ENCODE data around the gene GAS6.

The GAS6 gene

DNA sequence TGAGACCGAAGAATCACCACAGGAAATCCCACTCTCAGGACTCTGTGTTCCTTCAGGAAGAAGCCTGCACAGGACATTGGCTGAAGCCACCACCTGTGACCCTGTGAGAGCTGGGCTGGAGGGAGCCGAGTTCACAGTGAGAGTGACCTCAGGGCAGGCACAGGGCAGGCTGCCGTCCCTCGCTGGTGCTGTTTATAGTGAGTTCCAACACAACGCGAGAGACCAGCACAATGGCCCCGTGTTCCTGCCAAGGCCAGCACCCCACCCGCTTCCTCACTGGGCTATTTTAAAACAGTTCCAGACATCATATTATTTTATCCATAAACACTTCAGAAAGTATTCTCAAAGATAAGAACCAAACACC is 18.4 kb upstream of the GAS6 start:
- H3K4me3 ChIP-seq (ENCODE audit: low read depth, low read length): no peak overlapping the region
- TF ChIP-seq, protein P1, sequence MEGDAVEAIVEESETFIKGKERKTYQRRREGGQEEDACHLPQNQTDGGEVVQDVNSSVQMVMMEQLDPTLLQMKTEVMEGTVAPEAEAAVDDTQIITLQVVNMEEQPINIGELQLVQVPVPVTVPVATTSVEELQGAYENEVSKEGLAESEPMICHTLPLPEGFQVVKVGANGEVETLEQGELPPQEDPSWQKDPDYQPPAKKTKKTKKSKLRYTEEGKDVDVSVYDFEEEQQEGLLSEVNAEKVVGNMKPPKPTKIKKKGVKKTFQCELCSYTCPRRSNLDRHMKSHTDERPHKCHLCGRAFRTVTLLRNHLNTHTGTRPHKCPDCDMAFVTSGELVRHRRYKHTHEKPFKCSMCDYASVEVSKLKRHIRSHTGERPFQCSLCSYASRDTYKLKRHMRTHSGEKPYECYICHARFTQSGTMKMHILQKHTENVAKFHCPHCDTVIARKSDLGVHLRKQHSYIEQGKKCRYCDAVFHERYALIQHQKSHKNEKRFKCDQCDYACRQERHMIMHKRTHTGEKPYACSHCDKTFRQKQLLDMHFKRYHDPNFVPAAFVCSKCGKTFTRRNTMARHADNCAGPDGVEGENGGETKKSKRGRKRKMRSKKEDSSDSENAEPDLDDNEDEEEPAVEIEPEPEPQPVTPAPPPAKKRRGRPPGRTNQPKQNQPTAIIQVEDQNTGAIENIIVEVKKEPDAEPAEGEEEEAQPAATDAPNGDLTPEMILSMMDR (conservative IDR thresholded peaks at IDR 0.05; ENCODE audit: low read depth, low read length): no peak
- DNase-seq (ENCODE audit: low read depth): no peak

DNA sequence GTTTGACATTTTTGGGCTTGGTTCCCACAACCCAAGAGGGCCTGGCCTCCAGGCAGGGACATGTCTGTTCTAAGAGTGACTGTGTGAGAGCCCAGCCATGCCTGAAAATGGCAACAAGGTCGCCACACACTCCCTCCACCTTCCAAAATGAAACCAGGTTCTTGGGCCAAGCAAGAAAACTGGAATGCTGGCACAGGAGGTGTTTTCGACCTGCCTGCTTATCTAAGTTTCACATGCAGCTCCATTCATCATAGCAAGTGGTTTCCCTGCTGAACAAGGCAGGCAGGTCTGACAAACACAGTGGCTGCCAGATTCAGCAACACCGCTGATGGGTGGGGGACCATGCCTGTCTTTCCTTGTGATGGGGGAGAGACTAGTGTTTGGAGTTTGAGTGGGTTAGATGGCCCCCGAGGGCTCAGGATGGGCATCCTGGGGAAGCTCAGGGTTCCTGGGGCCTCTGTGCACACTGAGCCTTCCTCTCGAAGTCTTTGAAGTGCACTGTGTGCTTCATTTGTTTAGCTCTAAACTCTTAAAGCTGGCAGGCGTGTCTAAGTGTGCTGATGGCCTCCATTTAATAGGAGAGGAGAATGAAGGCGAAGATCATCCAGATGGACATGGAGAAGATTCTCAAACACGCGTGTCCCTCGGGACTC is 17.9 kb upstream of the GAS6 start:
- DNase-seq (ENCODE audit: low read depth): no peak
- TF ChIP-seq, protein P1 (conservative IDR thresholded peaks at IDR 0.05; ENCODE audit: low read depth, low read length): no peak

DNA sequence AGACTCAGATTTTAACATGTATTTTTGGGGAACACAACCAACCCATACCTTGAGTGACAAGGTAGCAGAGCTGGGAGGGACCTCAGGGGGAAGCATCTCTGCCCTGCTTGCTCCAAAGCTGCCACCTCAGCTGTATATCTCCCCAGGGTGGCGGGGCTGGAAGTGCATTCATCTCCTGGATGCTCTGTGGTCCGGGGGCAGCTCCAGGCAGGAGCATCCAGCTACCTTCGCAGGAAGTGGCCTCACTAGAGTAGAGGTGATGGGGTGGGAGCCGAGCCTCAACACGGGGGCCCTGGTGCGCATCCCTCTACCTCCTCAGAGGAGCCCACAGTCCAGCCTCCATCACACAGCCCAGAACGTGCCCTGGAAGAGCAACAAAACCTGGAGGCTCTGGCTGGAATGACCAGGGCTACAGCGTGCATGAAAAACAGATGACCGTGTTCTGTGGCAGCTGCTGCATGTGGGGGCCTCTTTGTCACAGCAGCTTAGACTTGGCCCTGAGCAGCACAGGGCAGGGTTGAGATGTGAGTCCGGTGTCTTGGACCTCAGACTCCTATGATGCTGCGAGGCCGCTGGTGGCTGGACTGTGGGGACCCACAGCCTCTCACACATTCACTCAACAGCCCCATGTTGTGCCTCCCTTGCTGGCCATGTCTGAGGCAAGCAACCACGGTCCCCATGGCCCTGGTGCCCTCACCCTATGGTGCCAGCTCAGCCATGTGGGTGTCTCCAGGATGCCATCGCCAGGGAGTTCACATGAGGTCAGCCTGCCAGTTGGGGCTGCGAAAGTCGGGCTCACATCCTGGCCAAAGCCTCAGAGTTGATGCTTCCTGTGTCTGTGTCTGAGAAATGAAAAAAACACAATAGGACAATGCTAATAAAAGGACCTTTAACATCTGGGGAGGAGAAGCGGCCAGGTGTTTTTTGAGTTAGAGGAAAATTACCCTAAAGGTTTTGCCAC is 17.1 kb upstream of the GAS6 start:
- no peak for DNase-seq (ENCODE audit: low read depth)
- TF ChIP-seq, protein P1 (conservative IDR thresholded peaks at IDR 0.05; ENCODE audit: low read depth, low read length): no peak
- no peak overlapping the region for H3K4me3 ChIP-seq (ENCODE audit: low read depth, low read length)

More for the DNA sequence above, 17.9 kb upstream of the GAS6 start:
- H3K4me3 ChIP-seq (ENCODE audit: low read depth, low read length): no peak overlapping the region

DNA sequence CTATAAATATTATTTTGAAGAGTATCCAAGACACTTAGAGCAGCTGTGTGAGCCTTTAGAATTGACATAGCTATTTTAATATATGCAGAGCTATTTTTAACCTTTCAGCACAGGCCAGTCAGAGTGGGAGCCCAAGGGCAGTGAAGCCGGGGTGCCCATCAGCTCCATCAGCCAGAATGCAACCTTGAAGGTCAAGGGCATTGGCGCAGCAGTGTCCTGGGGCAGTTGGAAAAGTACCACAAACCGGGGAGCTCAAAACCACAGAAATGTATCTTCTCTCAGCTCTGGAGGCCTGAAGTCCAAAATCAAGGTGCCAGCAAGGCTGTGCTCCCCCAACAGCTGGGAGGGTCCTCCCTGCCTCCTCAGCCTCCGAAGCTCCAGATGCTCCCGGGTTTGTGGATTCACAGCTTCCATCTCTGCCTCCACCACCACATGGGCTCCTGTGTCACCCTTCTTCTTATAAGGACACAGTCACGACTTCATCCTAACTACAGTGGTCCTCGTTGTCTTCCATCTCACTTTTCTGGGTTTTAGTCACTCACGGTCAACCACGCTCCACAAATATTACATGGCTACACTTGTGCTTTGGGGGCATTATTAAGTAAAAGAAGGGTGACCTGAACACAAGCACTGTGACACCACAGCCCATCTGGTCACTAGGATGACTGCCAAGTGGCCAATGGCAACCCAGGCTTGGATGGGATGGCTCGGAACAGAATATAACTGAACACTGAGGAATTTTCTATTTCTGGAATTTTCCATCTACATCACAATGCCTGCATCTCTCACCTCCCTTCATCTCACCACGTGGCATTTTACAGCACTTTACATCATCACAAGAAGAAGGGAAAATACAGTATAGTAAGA is 15.9 kb upstream of the GAS6 start:
- no peak for DNase-seq (ENCODE audit: low read depth)
- TF ChIP-seq, protein P1 (conservative IDR thresholded peaks at IDR 0.05; ENCODE audit: low read depth, low read length): no peak
- no peak overlapping the region for H3K4me3 ChIP-seq (ENCODE audit: low read depth, low read length)

DNA sequence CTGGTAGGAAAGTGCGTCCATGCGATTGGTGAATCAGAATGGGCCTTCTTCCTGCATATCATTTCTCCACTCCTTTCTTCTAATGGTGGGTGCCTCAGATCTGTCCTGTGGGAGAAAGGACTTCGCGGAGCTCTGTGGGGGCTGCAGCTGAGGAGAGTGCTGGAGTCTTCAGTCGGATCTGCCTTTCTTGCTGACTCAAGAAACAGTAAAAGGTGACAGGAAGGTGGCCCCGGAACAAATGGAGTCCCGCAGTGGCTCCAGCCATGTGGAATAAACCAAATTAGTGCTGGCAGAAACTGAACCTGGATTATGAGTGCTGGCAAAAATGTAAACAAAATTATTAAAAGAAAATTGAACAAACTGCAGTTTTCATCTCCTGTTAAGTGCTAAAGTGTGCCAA is 15.1 kb upstream of the GAS6 start:
- TF ChIP-seq, protein P1 (conservative IDR thresholded peaks at IDR 0.05; ENCODE audit: low read depth, low read length): no peak
- DNase-seq (ENCODE audit: low read depth): no peak
- no peak overlapping the region for H3K4me3 ChIP-seq (ENCODE audit: low read depth, low read length)

DNA sequence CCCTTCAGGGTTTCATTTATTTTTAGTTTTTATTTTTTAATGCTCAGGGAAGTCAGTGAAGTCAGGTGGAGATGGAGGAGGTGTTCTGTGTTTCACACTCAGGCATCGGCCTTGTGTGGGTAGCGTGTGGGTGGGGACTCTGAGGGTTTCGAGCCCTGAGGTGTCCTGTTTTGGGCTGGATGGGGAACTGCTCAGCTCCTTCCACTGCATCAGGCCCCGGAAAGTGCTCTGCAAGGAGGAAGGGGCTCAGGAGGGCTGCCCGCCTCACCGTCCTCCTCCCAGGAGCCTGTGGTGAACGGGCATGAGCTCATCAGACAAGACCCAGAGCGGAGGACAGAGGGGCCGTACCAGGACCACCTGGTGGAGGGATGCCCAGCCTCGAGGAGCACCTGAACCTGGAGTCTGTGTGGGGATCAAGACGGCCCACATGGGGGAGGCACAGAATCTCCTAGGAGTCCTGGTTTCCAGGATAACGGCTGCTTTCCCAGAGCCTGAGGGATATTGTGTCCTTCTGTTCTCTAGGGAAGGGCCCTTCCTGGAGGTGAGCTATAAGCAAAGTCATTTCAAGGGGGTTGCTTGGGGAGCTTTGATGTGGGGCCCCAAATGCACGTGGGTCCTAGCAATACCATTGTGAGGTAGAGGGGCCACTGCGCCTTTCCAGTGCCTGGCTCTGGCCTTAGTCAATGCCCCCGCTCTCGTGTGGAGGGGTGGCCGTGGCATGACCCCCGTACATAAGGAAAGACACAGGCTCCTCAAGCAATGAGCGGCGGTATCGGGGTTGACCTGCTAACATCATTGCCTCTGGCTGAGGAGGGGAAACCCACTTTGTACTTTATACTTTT is 13.5 kb upstream of the GAS6 start:
- H3K4me3 ChIP-seq (ENCODE audit: low read depth, low read length): no peak overlapping the region
- no peak for DNase-seq (ENCODE audit: low read depth)
- TF ChIP-seq, protein P1 (conservative IDR thresholded peaks at IDR 0.05; ENCODE audit: low read depth, low read length): no peak

Data from choroid plexus epithelial cell (primary cell).